Caco-2 (cell line): ENCODE measurements around the gene PPA2. TPM values are rescaled to one million over a fixed set of nuclear protein-coding genes. Genes with fewer than 3 reads are reported as not detected.

Source experiments
- BruUV-seq: library from RNA; stranded (reverse); fragments of 400-500 nt; replicated peaks from 2 replicates; lab custom pipeline; 2021; lab: Mats Ljungman, UMichigan
- CTCF ChIA-PET: fragments of 300-600 bp; sonication (Branson Sonifier 250); formaldehyde crosslinking; loops from one replicate; lab custom pipeline; 2022; ENCODE audit warnings: antibody characterized with exemption; lab: Charles Lee
- POLR2A ChIA-PET: fragments of 300-600 bp; sonication (Branson Sonifier 250); formaldehyde crosslinking; loops from one replicate; lab custom pipeline; 2022; ENCODE audit warnings: antibody characterized with exemption; lab: Charles Lee
- DNase-seq, 2 experiments: peaks; one replicate each; pipeline versions ENCODE4 v3.0.0 to v3.0.0-alpha.2; 2020 to 2022
- H3K27me3 ChIP-seq: replicated peaks from 2 replicates; pipeline ENCODE4 v1.6.0; 2011; ENCODE audit warnings: low read length; ENCODE audit not compliant: control insufficient read depth, insufficient read depth
- H3K36me3 ChIP-seq: 2 replicates; pipeline ENCODE4 v1.5.1; 2011; ENCODE audit warnings: low read length; ENCODE audit not compliant: control insufficient read depth, insufficient read depth
- H3K4me1 ChIP-seq: fragments of 250-450 bp; sonication (Bioruptor Pico); 2 replicates; pipeline ENCODE4 v1.5.1; 2020; ENCODE audit warnings: mild to moderate bottlenecking
- H3K4me3 ChIP-seq: 2 replicates; pipeline ENCODE4 v1.5.1; 2011; ENCODE audit warnings: low read depth, mild to moderate bottlenecking, control low read depth, low read length
- H3K9me3 ChIP-seq: fragments of 250-450 bp; sonication (Bioruptor Pico); 2 replicates; pipeline ENCODE4 v1.5.1; 2020; ENCODE audit warnings: mild to moderate bottlenecking, moderate library complexity
- H3K27ac Mint-ChIP-seq: one replicate; pipeline ENCODE4 v1.8.0; 2022; ENCODE audit warnings: mixed read lengths; ENCODE audit not compliant: unreplicated experiment
- H3K27me3 Mint-ChIP-seq: one replicate; pipeline ENCODE4 v1.8.0; 2022; ENCODE audit warnings: mixed read lengths; ENCODE audit not compliant: insufficient read depth, unreplicated experiment
- H3K36me3 Mint-ChIP-seq: one replicate; pipeline ENCODE4 v1.8.0; 2022; ENCODE audit warnings: mild to moderate bottlenecking, mixed read lengths; ENCODE audit not compliant: insufficient read depth, unreplicated experiment
- H3K4me1 Mint-ChIP-seq: one replicate; pipeline ENCODE4 v1.8.0; 2022; ENCODE audit warnings: low read depth, mixed read lengths; ENCODE audit not compliant: unreplicated experiment
- H3K4me3 Mint-ChIP-seq: one replicate; pipeline ENCODE4 v1.8.0; 2022; ENCODE audit warnings: mild to moderate bottlenecking, moderate library complexity, mixed read lengths; ENCODE audit not compliant: unreplicated experiment
- H3K9me3 Mint-ChIP-seq: one replicate; pipeline ENCODE4 v1.8.0; 2022; ENCODE audit warnings: mixed read lengths; ENCODE audit not compliant: unreplicated experiment
- CTCF ChIP-seq, 2 experiments: fragments of 200-600 bp in 1 of 2; IDR thresholded peaks; 1 replicate in 1 of 2; 2 replicates in 1 of 2; pipeline versions ENCODE4 v1.5.1 to v1.8.0; 2011 to 2022; ENCODE audit warnings: antibody characterized with exemption in 1 of 2, control low read depth in 1 of 2, inconsistent platforms in 1 of 2, low read depth in 1 of 2, low read length in 1 of 2, mild to moderate bottlenecking in 1 of 2, moderate library complexity in 1 of 2; ENCODE audit not compliant: insufficient read depth in 1 of 2, severe bottlenecking in 1 of 2, unreplicated experiment in 1 of 2
- intact Hi-C: fragments of 100-400 bp; cut with micrococcal nuclease; formaldehyde crosslinking; loops from one replicate; pipeline ENCODE4 v1.10.0; 2022; ENCODE audit not compliant: unreplicated experiment
- total RNA-seq: library from RNA; stranded (reverse); gene quantifications from 2 replicates; pipeline ENCODE4 v1.2.3, GENCODE V29; 2022

Gene PPA2
- total RNA-seq, 1 experiment from 2014 or later = 85.4 TPM

GRCh38 chr4:105351861-105352260 is 122.0 kb downstream of the PPA2 start:
- H3K4me1 ChIP-seq = no peaks in the 10 kb centered on the region
- intact Hi-C loops = no loop called here
- Mint-ChIP-seq H3K27me3 (no peaks in the 10 kb centered on the region), H3K4me3 (no peak overlapping the region), H3K36me3 (no peaks in the 10 kb centered on the region), H3K9me3 (no peaks in the 10 kb centered on the region), H3K4me1 (no peaks in the 10 kb centered on the region), H3K27ac (no peak overlapping the region)
- no peak for DNase-seq
- no peaks in the 10 kb centered on the region for H3K9me3 ChIP-seq
- H3K36me3 ChIP-seq = no peaks in the 10 kb centered on the region
- ChIA-PET POLR2A (no interaction called here), CTCF (no interaction called here)
- H3K4me3 ChIP-seq = no peak overlapping the region
- BruUV-seq = no TSS peak
- TF ChIP-seq CTCF (IDR thresholded peaks at IDR 0.05; ENCODE audit: insufficient read depth in 1 of 2, low read depth in 1 of 2, low read length in 1 of 2, severe bottlenecking in 1 of 2, unreplicated experiment in 1 of 2) = no peak
- H3K27me3 ChIP-seq = no peaks in the 10 kb centered on the region

- no peaks in the 10 kb centered on the region for H3K27me3 Mint-ChIP-seq
- TF ChIP-seq CTCF (IDR thresholded peaks at IDR 0.05; ENCODE audit: insufficient read depth in 1 of 2, low read depth in 1 of 2, low read length in 1 of 2, severe bottlenecking in 1 of 2, unreplicated experiment in 1 of 2) = no peak
- no TSS peak for BruUV-seq
- no peak for DNase-seq
- H3K4me3 Mint-ChIP-seq = no peak overlapping the region
- Histone ChIP-seq H3K9me3 (no peaks in the 10 kb centered on the region), H3K4me3 (no peak overlapping the region), H3K4me1 (no peaks in the 10 kb centered on the region), H3K36me3 (no peaks in the 10 kb centered on the region), H3K27me3 (no peaks in the 10 kb centered on the region)
- no peaks in the 10 kb centered on the region for H3K36me3 Mint-ChIP-seq
- no peaks in the 10 kb centered on the region for H3K9me3 Mint-ChIP-seq
- no peak overlapping the region for H3K27ac Mint-ChIP-seq
- ChIA-PET POLR2A (no interaction called here), CTCF (no interaction called here)
- intact Hi-C loops = no loop called here
- H3K4me1 Mint-ChIP-seq = no peaks in the 10 kb centered on the region
Observed at GRCh38 chr4:105350859-105351490, 122.9 kb downstream of the PPA2 start.

GRCh38 chr4:105348719-105349118 is 125.1 kb downstream of the PPA2 start:
- no TSS peak for BruUV-seq
- no peaks in the 10 kb centered on the region for H3K27me3 Mint-ChIP-seq
- intact Hi-C loops = no loop called here

More at GRCh38 chr4:105348719-105349118, 125.1 kb downstream of the PPA2 start:
- no peak overlapping the region for H3K4me3 ChIP-seq
- ChIA-PET CTCF (no interaction called here), POLR2A (no interaction called here)
- no peak for DNase-seq
- no peaks in the 10 kb centered on the region for H3K27me3 ChIP-seq
- no peaks in the 10 kb centered on the region for H3K36me3 Mint-ChIP-seq
- H3K4me1 Mint-ChIP-seq = no peaks in the 10 kb centered on the region
- H3K4me3 Mint-ChIP-seq = no peak overlapping the region
- no peak for TF ChIP-seq CTCF (IDR thresholded peaks at IDR 0.05; ENCODE audit: insufficient read depth in 1 of 2, low read depth in 1 of 2, low read length in 1 of 2, severe bottlenecking in 1 of 2, unreplicated experiment in 1 of 2)
- H3K9me3 ChIP-seq = no peaks in the 10 kb centered on the region
- no peaks in the 10 kb centered on the region for H3K4me1 ChIP-seq
- H3K9me3 Mint-ChIP-seq = no peaks in the 10 kb centered on the region
- H3K36me3 ChIP-seq = no peaks in the 10 kb centered on the region
- no peak overlapping the region for H3K27ac Mint-ChIP-seq
